ENCODE measurements around the gene WDTC1. TPM values are rescaled to one million over a fixed set of nuclear protein-coding genes. Genes with fewer than 3 reads are reported as not detected.

WDTC1 gene
- total and polyA plus RNA-seq, 2 donors (not counting 1 experiment from before 2014, with no cell fraction given) = 32.5 to 69.1 TPM

DNA sequence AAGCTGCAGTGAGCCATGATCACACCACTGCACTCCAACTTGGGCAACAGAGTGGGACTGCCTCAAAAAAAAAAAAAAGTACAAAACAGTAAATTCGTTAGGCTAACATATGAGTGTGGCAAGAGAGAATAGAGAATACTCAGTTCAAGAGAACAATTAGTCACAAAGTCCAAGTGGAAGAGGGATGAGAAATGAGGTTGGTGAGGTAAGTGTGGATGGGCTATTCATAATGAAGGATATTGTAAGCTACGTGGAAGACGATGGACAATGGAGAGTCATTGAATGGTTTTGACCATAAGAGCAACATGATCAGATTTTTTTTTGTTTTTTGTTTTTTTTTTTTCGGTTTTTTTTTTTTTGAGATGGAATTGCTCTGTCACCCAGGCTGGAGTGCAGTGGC lies 34.8 kb downstream of the WDTC1 start:
- H3K9me3 Mint-ChIP-seq (ENCODE audit: insufficient read depth) = no peaks in the 10 kb centered on the region
- H3K27me3 Mint-ChIP-seq = no peaks in the 10 kb centered on the region
- DNase-seq (no peak), ATAC-seq (ENCODE audit: low read depth) (no peak)
- no peak overlapping the region for H3K4me3 ChIP-seq (ENCODE audit: control extremely low read depth in 1 of 5, extremely low read depth in 1 of 5, insufficient read depth in 1 of 5, low read depth in 2 of 5, low read length in 4 of 5)
- H3K27me3 ChIP-seq (replicated peaks in 1 of 4; ENCODE audit: control extremely low read depth in 1 of 4, control insufficient read depth in 3 of 4, insufficient read depth in 4 of 4, low read length in 3 of 4) = no peaks in the 10 kb centered on the region
- H3K4me2 ChIP-seq (replicated peaks; ENCODE audit: low read depth, low read length, poor library complexity, severe bottlenecking) = no peak overlapping the region
- 100% methylated on average over 3 of the region's 4 CpGs for WGBS (ENCODE audit: insufficient coverage)
- no peaks in the 10 kb centered on the region for H3K9me3 ChIP-seq (ENCODE audit: control extremely low read depth in 1 of 3, control insufficient read depth in 2 of 3, insufficient read depth in 1 of 3, low read length in 2 of 3)
- intact Hi-C loops (cut with micrococcal nuclease) = no loop called here
- H3K4me1 Mint-ChIP-seq = peaks cover 1% of the 10 kb centered on the region
- no peak overlapping the region for H2AFZ ChIP-seq (ENCODE audit: insufficient read depth, low read depth, low read length, poor library complexity, severe bottlenecking)
- H3K4me1 ChIP-seq (ENCODE audit: control insufficient read depth in 2 of 2, insufficient read depth in 2 of 2, low read length in 2 of 2) = no peaks in the 10 kb centered on the region
- no peak overlapping the region for H3K4me3 Mint-ChIP-seq
- no peak overlapping the region for H3K9ac ChIP-seq (ENCODE audit: low read length)
- H3K36me3 ChIP-seq (replicated peaks in 1 of 2; ENCODE audit: control extremely low read depth in 1 of 2, control insufficient read depth in 1 of 2, extremely low read depth in 1 of 2, insufficient read depth in 2 of 2, low read length in 1 of 2) = peaks cover 0 to 25% of the 10 kb centered on the region in 2 experiments
- H4K20me1 ChIP-seq (ENCODE audit: control insufficient read depth, insufficient read depth, low read length, poor library complexity, severe bottlenecking) = no peaks in the 10 kb centered on the region
- peaks cover 14% of the 10 kb centered on the region for H3K79me2 ChIP-seq (ENCODE audit: control insufficient read depth, insufficient read depth, low read length)
- H3K27ac ChIP-seq (ENCODE audit: low read length in 2 of 2) = no peak overlapping the region
- POLR2A ChIA-PET = interaction anchor here (0.6 to 0.7 kb wide), 2 partner anchors 226 to 228 kb away, joined by 4 to 8 read pairs; no protein-coding TSS in a partner anchor
- CTCF ChIA-PET = interaction anchor here (0.6 to 0.7 kb wide), 3 partner anchors 25 to 375 kb away, joined by 3 to 7 read pairs (median 3); no protein-coding TSS in a partner anchor
- TF ChIP-seq EZH2 (IDR thresholded peaks at IDR 0.05; ENCODE audit: borderline replicate concordance, insufficient read depth, low read depth, low read length, poor library complexity, severe bottlenecking) = no peak
- TF ChIP-seq, protein P1, sequence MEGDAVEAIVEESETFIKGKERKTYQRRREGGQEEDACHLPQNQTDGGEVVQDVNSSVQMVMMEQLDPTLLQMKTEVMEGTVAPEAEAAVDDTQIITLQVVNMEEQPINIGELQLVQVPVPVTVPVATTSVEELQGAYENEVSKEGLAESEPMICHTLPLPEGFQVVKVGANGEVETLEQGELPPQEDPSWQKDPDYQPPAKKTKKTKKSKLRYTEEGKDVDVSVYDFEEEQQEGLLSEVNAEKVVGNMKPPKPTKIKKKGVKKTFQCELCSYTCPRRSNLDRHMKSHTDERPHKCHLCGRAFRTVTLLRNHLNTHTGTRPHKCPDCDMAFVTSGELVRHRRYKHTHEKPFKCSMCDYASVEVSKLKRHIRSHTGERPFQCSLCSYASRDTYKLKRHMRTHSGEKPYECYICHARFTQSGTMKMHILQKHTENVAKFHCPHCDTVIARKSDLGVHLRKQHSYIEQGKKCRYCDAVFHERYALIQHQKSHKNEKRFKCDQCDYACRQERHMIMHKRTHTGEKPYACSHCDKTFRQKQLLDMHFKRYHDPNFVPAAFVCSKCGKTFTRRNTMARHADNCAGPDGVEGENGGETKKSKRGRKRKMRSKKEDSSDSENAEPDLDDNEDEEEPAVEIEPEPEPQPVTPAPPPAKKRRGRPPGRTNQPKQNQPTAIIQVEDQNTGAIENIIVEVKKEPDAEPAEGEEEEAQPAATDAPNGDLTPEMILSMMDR (IDR thresholded peaks at IDR 0.05) = no peak
- H3K27ac Mint-ChIP-seq = no peak overlapping the region

DNA sequence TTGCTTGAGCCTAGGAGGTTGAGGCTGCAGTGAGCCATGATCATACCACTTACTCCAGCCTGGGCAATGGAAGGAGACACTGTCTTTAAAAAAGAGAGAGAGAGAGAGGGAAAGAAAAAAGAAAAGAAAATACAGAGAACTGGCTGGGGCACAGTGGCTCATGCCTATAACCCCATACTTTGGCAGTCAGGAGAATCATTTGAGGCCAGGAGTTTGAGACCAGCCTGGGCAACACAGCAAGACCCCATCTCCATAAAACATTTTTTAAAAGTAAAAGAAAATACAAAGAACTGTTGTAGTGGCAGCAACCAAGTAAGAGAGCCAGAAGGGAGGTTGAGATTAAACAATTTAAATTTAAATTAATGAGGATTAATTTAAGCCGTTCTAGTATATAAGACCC lies 39.8 kb downstream of the WDTC1 start:
- H3K4me3 ChIP-seq (ENCODE audit: control extremely low read depth in 1 of 5, extremely low read depth in 1 of 5, insufficient read depth in 1 of 5, low read depth in 2 of 5, low read length in 4 of 5) = no peak overlapping the region
- H3K4me2 ChIP-seq (replicated peaks; ENCODE audit: low read depth, low read length, poor library complexity, severe bottlenecking) = no peak overlapping the region
- H3K9me3 ChIP-seq (ENCODE audit: control extremely low read depth in 1 of 3, control insufficient read depth in 2 of 3, insufficient read depth in 1 of 3, low read length in 2 of 3) = peaks cover 0 to 6% (median 0%) of the 10 kb centered on the region in 3 donors
- H3K27me3 ChIP-seq (replicated peaks in 1 of 4; ENCODE audit: control extremely low read depth in 1 of 4, control insufficient read depth in 3 of 4, insufficient read depth in 4 of 4, low read length in 3 of 4) = no peaks in the 10 kb centered on the region
- H2AFZ ChIP-seq (ENCODE audit: insufficient read depth, low read depth, low read length, poor library complexity, severe bottlenecking) = no peak overlapping the region
- CTCF ChIA-PET = no interaction called here
- H3K9ac ChIP-seq (ENCODE audit: low read length) = no peak overlapping the region
- peaks cover 0 to 17% of the 10 kb centered on the region in 2 experiments for H3K36me3 ChIP-seq (replicated peaks in 1 of 2; ENCODE audit: control extremely low read depth in 1 of 2, control insufficient read depth in 1 of 2, extremely low read depth in 1 of 2, insufficient read depth in 2 of 2, low read length in 1 of 2)
- no peak overlapping the region for H3K27ac ChIP-seq (ENCODE audit: low read length in 2 of 2)
- POLR2A ChIA-PET = no interaction called here
- H3K4me3 Mint-ChIP-seq = no peak overlapping the region
- no peaks in the 10 kb centered on the region for H4K20me1 ChIP-seq (ENCODE audit: control insufficient read depth, insufficient read depth, low read length, poor library complexity, severe bottlenecking)
- H3K27me3 Mint-ChIP-seq = no peaks in the 10 kb centered on the region
- no peak overlapping the region for H3K27ac Mint-ChIP-seq
- DNase-seq = no peak
- ATAC-seq (ENCODE audit: low read depth) = no peak
- H3K4me1 ChIP-seq (ENCODE audit: control insufficient read depth in 2 of 2, insufficient read depth in 2 of 2, low read length in 2 of 2) = peaks cover 3 to 8% of the 10 kb centered on the region in 2 donors
- H3K9me3 Mint-ChIP-seq (ENCODE audit: insufficient read depth) = no peaks in the 10 kb centered on the region
- no CpG with 5 or more reads among the region's 1 CpG for WGBS (ENCODE audit: insufficient coverage)
- TF ChIP-seq, protein P1 (IDR thresholded peaks at IDR 0.05) = no peak
- TF ChIP-seq EZH2 (IDR thresholded peaks at IDR 0.05; ENCODE audit: borderline replicate concordance, insufficient read depth, low read depth, low read length, poor library complexity, severe bottlenecking) = no peak
- peaks cover 6% of the 10 kb centered on the region for H3K79me2 ChIP-seq (ENCODE audit: control insufficient read depth, insufficient read depth, low read length)
- peaks cover 21% of the 10 kb centered on the region for H3K4me1 Mint-ChIP-seq
- intact Hi-C loops (cut with micrococcal nuclease) = no loop called here

Measured in B cell (primary cell).